Activated CD8-positive, alpha-beta memory T cell treated with anti-CD3 and anti-CD28 coated beads for 4 hours (primary cell): ENCODE data around the gene RRN3.
"Not testable (repeated sequence)": the region's sequence is repeated elsewhere in the genome, so short reads cannot be mapped to it uniquely, and the experiment has no call there.

Experiments
- DNase-seq, 2 donors: peaks; one replicate each; pipeline ENCODE4 v3.0.0-alpha.2; 2020; ENCODE audit warnings: low read depth in 2 of 2

The RRN3 gene

DNA sequence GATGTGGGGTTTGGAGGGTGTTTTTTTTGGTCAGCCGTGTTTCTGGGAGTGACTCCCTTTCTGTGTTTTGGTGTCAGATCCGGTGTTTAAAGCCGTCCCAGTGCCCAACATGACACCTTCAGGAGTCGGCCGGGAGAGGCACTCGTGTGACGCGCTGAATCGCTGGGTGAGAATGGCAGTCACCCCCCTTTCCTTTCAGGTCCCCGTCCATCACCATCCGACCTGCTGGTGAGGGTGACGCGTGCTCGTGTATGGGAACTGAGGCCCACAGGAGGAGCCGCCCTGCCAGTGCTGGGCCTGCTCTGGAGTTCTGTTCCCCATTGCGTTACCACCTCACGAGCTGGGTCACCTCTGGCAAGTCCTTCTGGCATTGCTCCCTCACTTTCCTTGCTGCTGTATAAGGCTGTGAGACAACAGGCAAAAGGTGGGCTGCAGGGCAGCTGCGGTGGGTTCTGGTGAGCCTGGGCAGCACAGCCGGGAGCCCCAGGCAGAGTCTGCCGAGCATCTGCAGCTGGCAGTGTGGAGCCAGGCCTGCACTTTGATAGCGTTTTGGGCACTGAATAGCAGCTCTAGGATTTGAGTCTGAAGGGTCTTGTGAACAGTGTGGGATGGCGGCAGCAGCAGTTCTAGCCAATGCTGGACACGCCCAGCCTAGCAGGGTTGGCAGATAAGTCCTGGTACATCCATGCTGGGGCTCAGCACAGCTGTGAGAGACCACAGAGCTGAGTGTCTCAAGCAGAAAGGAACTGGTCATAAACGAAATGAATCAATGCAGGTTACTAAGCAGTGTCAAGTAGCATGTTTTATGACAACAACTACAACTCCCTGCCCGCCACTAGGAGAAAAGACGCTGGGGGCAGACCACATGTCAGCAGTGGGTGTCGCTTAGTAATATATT is 65.0 kb downstream of the RRN3 start:
- DNase-seq = not testable (repeated sequence)

DNA sequence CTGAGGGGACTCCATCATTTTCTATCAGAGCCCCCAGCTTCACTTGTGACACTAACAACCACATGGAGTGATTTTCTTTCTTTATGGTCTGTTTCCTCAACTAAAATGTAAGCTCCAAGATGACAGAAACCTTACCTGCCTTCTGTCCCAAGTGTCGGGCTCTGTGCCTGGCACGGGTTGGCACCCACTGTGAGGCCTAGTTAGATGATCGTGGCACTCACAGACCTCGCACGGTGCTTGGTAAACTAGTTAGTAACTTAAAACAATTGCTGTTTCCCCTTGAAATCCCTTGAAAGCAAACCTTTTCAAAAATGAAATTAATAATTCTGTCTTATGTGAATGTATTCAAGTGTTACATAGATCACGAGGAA is 65.7 kb downstream of the RRN3 start:
- not testable (repeated sequence) for DNase-seq

DNA sequence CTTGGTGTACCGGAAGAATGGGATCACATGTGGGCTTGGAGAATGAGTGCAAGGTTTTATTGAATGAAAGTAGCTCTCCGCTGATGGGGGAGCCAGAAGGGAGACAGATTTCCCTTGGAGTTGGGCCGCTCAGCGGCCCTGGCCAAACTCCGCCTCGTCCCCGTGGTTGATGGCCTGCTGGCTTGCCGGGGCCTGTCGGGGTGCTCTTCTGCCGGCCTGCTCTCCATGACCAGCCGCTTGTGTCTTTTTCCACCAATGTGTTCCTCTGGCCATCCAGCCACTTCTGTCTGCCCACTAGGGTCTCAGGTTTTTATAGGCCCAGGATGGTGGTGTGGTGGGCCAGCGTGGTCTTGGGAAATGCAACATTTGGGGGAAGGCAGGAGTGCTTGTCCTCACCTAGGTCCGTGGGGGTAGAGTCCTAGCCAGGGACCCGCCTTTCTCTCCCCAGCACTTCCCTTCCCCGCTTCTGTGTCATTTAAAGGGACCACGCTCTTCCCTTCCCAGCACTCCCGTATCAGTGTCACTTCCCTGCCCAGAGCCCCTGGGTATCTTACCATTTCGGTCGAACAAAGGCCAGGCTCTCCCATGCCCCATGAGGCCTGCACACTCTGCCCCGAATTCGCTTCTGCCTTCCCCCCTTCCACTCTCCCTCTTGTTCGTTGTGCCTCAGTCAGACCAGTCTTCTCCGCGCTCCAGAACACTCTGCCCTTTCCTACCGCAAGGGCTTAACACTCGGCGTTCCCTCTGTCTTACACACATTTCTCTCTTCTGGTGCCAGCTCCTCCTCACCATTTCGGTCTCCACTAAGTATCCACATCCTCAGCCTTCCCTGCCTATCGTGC is 66.3 kb downstream of the RRN3 start:
- DNase-seq = not testable (repeated sequence)

DNA sequence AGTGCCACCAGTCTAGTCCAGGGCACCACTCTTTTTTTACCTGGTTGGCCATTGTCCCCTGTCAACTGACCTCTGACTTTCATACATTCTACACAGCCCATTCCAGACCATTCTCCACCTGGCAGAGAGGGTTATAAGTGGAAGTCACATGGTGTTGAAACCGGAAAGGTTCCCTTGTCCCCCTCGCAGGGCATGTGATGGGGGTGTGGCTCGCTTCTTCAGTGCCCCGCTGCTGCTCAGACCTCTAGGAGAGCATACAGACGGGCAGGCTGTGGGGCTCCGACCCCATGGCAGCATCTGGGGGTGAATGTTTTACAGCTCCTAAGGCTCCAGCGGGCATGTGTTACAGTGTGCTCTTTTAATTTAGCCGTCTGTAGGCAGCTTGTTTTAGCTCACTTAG is 67.0 kb downstream of the RRN3 start:
- DNase-seq = not testable (repeated sequence)

DNA sequence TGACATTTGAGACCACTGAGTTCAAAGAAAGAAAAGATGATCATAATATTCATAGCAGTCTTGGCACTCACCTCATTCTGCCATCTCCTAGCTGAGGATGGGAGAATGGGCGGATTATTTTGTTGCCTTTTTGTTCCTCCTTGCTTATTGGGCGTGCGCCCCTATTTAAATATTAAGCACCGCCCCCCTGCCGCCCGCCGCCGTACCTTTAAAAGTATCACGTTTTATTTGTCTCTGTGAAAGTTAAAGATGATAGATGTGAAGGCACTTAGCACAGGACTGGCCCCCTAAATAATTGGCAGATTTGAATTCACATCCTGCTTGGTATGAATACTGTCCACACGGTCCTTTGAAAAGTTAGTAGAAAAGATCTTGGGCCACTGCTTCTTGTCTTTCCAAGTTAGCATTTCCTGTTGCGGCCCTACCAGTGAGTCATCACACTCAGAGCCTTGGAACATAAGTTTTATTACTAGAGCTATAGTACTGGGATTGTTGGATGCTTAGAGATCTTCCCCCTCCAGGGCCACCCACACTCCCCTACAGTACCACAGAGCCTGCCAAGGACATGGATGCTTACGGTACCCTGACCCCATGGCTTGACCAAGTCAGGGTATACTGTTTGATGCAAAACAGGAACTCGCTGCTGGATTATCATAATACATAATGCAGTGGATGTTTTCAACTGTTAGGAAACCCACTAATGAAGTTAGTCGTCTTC is 68.7 kb downstream of the RRN3 start:
- DNase-seq = not testable (repeated sequence)

DNA sequence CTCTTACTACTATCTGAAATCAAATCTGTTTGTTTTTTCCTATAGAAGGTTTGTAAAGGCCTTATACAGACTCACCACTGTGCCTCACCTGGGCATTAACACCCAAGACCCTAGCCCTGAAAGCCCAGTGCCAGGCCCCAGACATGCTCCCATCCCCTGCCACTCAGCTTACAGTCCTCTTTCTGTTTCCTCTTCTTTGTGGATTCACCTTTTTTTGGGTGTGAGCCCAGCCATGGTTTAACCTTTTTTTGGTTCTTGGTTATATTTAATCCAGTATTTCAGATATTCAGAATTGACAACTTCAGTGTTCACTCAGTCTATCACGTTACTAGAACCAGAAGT is 69.2 kb downstream of the RRN3 start:
- DNase-seq = not testable (repeated sequence)

DNA sequence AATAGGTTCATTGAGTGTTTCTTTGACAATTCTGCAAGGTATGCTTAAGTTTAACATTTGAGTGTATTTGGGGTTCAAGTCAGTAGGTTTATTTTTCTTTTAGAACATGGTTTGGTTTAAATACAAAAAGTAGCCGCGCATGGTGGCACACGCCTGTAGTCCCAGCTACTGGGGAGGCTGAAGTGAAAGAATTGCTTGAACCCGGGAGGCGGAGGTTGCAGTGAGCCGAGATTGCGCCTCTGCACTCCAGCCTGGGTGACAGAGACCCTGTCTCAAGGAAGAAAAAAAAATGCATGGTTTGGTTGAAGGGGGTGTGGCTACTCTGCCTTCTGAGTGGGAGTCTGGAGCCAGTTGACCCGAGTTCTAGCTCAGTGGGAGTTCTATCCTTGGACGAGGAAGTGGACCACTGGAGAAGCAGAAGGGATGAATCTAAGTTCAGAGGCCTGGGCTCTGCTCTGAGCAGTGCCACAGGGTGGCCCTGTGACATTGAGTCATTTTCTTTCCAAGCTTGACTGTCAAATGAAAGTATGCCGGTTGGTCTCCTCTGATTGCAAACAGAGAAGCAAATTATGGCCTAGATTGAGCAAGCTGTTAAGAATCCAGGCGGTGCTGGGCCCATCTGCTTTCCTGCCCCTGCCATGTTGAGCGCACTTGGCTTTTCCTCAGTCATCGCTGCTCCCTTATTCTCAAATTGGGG is 70.5 kb downstream of the RRN3 start:
- DNase-seq = not testable (repeated sequence)

DNA sequence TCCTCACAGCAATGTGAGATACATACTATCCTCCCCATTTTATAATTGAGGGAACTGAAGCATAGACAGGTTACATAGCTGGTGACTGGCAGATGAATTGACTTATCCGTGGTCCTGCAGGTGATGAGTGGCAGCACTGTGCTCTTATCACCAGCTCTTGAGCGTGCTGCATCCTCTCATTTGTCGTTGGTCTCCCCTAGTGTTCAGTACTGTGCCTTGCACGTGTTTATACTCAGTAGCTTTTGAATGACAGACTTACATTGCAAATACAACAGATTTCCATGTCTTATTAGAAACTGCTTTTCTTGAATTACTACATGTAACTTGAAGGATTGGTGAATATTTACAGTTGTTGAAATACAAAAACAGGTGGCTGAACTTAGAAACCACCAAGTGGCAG is 71.9 kb downstream of the RRN3 start:
- not testable (repeated sequence) for DNase-seq

DNA sequence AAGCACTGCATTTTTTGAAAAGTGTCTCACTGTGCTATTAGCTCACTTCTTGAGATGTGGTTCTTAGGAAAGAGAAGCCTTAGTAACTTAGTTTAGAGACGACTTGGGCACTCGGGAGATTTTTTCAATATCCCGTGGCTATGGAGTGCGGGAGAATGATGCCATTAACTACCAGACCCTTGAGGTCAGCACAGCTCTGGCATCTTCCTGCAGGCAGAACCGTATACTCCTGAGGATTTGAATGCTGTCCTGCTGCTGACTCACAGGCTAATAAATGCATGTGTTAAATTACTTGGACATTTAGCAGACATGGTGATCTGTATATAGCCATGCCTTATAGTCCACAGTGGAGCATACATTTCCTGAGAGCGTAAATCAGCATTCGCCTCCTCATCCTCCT is 72.6 kb downstream of the RRN3 start:
- DNase-seq = not testable (repeated sequence)

DNA sequence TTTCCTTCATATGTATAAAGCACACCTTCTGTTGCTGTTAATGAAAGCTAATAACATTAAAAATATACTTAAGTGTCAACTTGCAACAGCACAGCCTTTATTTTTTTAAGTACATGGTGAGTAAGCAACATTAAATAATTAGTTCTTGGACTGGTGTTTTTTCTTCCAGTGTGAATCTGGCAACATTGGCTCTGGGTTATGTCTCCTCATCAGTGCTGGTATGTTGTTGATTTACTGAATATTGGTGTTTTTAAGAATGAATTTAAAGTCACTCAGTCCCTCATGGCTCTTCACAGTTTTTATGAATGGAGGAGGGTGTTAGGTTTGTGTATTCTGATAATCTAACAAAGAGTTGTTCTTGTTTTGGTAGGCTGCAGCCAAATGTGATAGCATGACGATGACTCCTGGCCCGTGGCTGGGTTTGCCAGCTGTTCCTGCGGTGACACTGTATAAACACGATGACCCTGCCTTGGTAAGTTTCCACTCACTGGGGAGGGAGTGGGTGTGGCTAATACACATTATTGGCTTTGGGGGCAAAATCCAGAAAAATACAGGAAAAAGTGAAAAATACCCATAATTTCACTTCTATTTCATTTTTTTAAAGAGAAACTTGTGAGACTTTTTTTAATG is 77.0 kb downstream of the RRN3 start:
- DNase-seq = not testable (repeated sequence)

DNA sequence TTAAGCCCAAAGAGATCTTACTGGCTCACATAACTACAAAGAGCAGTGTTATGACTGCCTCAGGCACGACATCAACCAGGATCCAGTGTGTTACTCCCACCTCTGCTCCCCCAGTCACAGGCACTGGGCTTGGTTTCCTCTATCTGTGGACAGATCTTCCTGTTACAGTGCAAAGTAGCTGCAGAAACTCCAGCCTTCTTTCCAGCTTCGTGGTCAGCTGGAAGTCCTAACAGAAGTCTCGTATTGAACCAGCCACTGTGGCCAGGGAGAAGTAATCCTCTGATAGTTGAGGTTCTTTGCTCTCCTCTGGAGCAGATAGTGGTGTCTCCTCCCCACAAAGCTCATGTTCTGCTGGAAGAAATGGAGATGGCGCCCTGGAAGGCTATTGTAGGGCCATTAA is 77.7 kb downstream of the RRN3 start:
- DNase-seq = not testable (repeated sequence)

DNA sequence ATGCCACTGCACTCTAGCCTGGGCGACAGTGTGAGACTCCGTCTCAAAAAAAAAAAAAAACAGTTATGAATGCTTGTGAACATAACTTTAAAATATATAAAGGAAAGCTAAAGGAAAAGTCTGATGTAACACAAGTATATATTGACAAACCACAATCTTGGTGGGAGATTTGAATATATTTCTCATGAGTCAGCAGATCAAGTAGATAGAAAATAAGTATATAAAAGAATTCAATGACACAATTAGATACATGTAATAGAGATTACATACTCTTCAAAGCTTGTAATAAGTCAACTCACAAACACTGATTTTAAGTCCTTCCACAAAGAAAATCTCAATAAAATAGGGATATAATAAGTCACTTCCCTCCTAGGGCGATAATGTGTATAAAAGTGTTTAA is 78.4 kb downstream of the RRN3 start:
- DNase-seq = not testable (repeated sequence)

DNA sequence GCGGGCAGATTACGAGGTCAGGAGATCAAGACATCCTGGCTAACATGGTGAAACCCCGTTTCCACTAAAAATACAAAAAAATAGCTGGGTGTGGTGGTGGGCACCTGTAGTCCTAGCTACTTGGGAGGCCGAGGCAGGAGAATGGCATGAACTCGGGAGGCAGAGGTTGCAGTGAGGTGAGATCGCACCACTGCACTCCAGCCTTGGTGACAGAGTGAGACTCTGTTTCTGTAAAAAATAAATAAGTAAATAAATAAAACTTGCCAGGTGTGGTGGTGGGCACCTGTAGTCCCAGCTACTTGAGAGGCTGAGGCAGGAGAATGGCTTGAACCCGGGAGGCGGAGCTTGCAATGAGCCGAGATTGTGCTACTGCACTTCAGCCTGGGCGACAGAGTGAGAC is 81.1 kb downstream of the RRN3 start:
- not testable (repeated sequence) for DNase-seq
